Urothelium cell line (cell line): ENCODE results near the gene BRK1.
"Not testable (repeated sequence)": the region's sequence is repeated elsewhere in the genome, so short reads cannot be mapped to it uniquely, and the experiment has no call there.

Experiments
- DNase-seq: peaks from one replicate; pipeline ENCODE4 v3.0.0; 2011; ENCODE audit warnings: low spot score, mixed read lengths
- FAIRE-seq: peaks from 2 replicates; lab custom pipeline; 2011; peaks lifted over from hg19 to GRCh38; lab: Jason Lieb, UNC

Gene BRK1

GRCh38 chr3:10175334-10175733, 59.9 kb downstream of the BRK1 start:
- DNase-seq, FAIRE-seq: not testable (repeated sequence)

- not testable (repeated sequence) for FAIRE-seq, DNase-seq
Measured at GRCh38 chr3:10176150-10176549, 60.7 kb downstream of the BRK1 start.
